ENCODE results near the gene RBL2.

DNA sequence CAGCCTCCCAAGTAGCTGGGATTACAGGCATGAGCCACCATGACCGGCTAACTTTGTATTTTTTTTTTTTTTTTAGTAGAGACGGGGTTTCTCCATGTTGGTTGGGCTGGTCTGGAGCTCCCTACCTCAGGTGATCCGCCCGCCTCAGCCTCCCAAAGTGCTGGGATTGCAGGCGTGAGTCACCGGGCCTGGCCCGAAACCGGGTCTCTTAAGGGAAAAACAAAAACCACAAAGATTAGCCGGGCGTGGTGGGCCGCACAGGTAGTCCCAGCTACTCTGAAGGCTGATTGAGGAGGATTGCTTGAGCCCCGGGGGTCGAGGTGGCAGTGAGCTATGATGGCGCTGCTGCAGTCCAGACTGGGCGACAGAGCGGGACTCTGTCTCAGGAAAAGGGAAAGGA lies 19.9 kb upstream of the RBL2 start:
- TF ChIP-seq, protein P1, sequence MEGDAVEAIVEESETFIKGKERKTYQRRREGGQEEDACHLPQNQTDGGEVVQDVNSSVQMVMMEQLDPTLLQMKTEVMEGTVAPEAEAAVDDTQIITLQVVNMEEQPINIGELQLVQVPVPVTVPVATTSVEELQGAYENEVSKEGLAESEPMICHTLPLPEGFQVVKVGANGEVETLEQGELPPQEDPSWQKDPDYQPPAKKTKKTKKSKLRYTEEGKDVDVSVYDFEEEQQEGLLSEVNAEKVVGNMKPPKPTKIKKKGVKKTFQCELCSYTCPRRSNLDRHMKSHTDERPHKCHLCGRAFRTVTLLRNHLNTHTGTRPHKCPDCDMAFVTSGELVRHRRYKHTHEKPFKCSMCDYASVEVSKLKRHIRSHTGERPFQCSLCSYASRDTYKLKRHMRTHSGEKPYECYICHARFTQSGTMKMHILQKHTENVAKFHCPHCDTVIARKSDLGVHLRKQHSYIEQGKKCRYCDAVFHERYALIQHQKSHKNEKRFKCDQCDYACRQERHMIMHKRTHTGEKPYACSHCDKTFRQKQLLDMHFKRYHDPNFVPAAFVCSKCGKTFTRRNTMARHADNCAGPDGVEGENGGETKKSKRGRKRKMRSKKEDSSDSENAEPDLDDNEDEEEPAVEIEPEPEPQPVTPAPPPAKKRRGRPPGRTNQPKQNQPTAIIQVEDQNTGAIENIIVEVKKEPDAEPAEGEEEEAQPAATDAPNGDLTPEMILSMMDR (conservative IDR thresholded peaks at IDR 0.05; ENCODE audit: low read depth, low read length) = no peak
- no peak for TF ChIP-seq EZH2 (IDR thresholded peaks at IDR 0.05; ENCODE audit: low read length, unreplicated experiment)
- TF ChIP-seq EZH2phosphoT487 (IDR thresholded peaks at IDR 0.05; ENCODE audit: borderline replicate concordance, low read length) = no peak
